GM19452 (cell line): Measurements from ENCODE around the gene TRPM3.
"Not testable (repeated sequence)": the region's sequence is repeated elsewhere in the genome, so short reads cannot be mapped to it uniquely, and the experiment has no call there.

ENCODE experiments used
- ATAC-seq: cut with Tn5 transposase; IDR thresholded peaks from one replicate; pipeline ENCODE4 v1.9.1; 2021; ENCODE audit not compliant: unreplicated experiment

The TRPM3 gene

GRCh38 chr9:71001780-71002386 lies 119.5 kb downstream of the TRPM3 start:
- no peak for ATAC-seq

GRCh38 chr9:70998962-70999361 lies 122.5 kb downstream of the TRPM3 start:
- no peak for ATAC-seq

- ATAC-seq = no peak
Observed at GRCh38 chr9:70995511-70995910, 125.9 kb downstream of the TRPM3 start.

DNA sequence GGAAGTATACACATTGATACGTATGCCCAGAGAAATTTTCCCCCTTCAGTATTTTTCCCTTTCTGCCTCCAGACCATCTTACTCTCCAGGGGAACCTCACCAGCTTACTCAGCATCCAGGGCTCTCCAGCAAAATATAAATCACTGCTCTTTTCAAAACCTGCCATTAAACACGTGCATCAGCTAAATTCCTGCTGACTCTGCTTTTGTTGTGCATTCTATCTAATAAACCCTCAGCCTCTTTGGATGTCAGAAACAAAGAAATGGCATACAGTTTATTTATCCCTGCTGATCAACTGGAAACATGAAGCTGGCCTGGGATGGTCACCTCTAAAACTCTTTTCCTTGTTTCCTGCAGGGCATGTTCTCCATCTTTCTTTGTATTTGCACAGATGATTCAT lies 126.8 kb downstream of the TRPM3 start:
- ATAC-seq = no peak

DNA sequence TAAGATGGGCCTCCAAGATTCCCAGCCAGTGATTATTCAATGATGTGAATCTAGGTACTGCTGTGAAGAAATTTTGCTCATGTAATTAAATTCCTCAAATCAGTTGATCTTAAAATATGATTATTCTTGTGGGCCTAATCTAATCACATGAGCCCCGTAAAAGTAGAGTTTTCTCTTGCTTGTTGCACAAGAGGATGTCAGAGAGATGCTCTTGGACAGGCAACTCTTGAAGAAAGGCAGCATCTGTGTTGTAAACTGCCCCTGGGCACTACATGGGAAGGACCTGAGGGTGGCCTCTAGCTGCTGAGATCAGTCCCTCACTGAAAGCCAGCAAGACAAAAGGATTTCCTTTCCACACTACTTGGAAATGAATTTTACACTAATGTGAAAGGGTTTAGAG lies 132.9 kb downstream of the TRPM3 start:
- ATAC-seq = no peak

- no peak for ATAC-seq
Observed at GRCh38 chr9:70987986-70988385, 133.4 kb downstream of the TRPM3 start.

- no peak for ATAC-seq
Observed at GRCh38 chr9:70986984-70987383, 134.4 kb downstream of the TRPM3 start.

DNA sequence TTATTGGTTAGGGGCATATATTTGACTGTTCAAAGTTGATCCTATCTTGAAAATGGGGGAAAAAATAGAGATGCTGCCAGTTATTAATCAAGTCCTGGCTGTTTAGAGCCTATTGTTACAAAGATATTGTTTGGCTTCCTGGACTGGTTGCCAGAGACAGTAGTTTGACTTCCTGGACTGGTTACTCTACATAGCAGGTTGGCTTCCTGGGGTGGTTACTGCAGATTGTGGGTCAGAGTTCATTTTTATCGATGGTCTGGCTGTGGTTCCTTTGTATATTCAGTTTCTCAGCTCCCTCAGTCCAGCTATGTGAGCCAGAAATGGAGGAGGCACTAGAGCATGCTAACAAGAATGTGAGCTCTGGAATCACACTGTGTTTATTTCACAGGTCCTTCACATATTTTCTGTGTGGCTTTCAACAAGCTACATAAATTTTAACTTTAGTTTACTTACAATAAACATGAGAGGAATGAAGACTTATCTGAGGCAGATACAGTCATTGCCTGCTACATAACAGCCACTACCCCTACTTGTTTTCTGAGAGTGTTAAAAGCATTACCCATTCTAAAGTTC lies 137.6 kb downstream of the TRPM3 start:
- no peak for ATAC-seq

DNA sequence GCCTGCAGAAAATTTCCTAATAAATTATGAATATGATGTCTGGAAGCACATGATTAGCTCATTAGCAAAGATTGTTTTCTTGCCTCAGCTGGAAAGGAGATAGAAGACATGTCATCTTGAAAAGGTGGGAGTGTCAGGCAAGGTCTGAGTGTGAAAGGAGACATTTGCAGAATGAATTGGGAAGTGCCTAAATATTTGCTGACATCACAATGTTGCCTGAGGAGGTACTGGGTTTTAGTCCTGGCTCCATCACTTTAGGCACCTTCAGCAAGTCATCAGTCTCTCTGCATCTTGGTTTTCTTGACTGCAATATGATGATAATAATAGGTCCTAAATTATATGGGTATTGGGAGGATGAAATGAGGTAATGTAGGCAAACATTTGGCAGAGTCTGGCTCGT lies 140.1 kb downstream of the TRPM3 start:
- no peak for ATAC-seq

- no peak for ATAC-seq
Observed at GRCh38 chr9:70979966-70980365, 141.5 kb downstream of the TRPM3 start.

DNA sequence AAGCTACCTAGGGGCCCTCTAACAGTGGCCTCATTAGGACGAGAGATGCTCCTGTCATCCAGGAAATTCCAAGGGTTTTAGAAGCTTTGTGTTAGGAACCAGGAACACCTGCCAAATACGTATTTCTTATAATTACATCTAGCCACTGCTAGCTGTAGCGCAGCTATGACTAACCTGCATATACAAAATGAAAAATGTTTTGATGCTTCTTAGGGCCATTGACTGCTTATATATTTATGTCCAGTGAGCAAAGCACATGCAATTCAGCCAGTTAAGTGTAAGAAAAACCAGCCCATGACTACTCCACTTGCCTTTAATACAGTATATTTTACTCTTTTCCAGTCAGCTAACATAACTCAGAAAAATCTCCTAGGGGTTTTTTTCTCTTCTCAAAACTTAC lies 143.3 kb downstream of the TRPM3 start:
- ATAC-seq = no peak

DNA sequence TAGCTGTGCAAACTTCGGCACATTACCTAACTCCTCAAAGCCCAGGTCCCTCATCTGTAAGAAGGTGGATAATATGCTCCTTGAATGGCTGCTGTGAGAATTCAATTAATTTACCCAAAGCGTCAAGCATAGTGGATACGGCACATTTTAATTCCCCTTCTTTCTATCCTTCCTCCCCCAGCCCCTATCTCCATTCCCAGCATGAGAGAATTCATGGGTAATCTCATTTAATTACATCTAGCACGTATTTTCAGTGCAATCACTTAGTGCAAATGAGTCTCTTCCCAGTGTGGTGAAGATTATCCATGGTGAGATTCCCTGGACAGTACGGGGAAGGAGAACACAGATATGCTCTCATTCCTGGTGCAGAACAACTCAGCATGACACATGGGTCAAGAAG lies 145.6 kb downstream of the TRPM3 start:
- ATAC-seq = no peak

DNA sequence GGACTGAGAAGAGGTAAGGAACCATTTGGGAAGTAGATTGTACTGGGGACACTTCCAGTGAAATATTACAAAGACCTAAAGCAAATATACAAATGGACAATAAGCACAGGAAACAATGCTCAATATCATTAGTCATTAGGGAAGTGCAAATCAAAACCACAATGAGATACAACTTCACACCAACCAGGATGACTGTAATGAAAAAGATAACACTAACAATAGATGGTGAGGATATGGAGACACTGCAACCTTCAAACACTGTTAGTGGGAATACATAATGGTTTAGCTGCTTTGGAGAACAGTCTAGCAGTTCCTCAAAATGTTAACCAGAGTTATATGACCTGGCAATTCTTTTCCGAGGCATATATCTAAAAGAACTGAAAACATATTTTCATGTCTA lies 149.7 kb downstream of the TRPM3 start:
- ATAC-seq = no peak

- ATAC-seq = not testable (repeated sequence)
Observed at GRCh38 chr9:70966380-70966779, 155.0 kb downstream of the TRPM3 start.

- ATAC-seq = no peak
Observed at GRCh38 chr9:70964861-70965260, 156.6 kb downstream of the TRPM3 start.

- no peak for ATAC-seq
Observed at GRCh38 chr9:70963554-70963953, 157.9 kb downstream of the TRPM3 start.

GRCh38 chr9:70962761-70963440 lies 158.5 kb downstream of the TRPM3 start:
- ATAC-seq = no peak

DNA sequence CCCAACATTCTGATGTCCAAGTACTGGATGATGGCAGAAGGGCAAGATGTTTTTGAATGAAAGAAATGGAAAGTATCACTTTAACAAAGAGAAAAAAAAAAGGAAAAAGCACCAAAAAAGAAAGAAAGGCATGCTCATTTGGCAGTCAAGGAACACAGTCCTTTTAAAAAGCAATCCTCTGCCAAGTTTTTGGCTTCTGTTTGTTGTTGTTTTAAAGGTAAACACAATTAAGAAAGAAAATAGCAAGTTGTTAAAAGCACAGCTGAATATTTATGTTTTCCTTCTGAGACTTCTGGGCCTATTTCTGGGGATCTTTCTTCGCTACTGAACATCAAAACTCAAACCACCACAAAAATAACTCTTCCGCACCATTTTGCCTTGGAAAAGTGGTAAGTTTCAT lies 162.1 kb downstream of the TRPM3 start:
- ATAC-seq = no peak

- ATAC-seq = no peak
Observed at GRCh38 chr9:70954596-70955143, 166.8 kb downstream of the TRPM3 start.

DNA sequence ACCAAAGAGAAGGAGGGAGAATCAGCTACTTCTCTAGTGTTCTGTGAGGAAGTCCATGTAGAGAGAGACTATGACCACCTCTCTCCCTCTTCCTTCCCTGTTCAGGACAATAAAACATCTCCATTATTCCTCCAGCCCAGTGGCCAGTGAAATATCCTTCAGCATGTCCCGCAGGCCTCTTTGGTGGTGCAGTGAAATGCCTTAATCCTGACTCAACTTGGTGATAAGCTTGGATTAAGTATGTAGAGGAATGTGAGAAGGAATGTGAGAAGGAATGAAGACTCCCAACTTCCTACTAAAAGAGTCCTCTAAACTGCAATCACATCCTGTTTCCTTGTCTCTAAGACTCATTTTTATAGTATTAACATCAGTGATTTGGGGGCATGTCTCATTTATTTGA lies 167.3 kb downstream of the TRPM3 start:
- no peak for ATAC-seq

GRCh38 chr9:70951749-70952727 lies 169.4 kb downstream of the TRPM3 start:
- ATAC-seq = no peak
